A204.1 (cell line): ENCODE data around the gene UGT1A6.
A peak's percentile ranks its signal among the peaks of the same experiment; 100 is the strongest.
"Not testable (repeated sequence)": the region's sequence is repeated elsewhere in the genome, so short reads cannot be mapped to it uniquely, and the experiment has no call there.

Experiments used
- FAIRE-seq: peaks from 2 replicates; lab custom pipeline; 2012; peaks lifted over from hg19 to GRCh38; lab: Jason Lieb, UNC

Gene UGT1A6

GRCh38 chr2:233692648-233693047, at the start of gene UGT1A6:
Gene UGT1A6, plus strand, starts transcription at chr2:233692890. Its CDS starts 115 bp downstream, at chr2:233693005.
- no peak for FAIRE-seq

- no peak for FAIRE-seq
Measured at GRCh38 chr2:233643128-233643527, 49.6 kb upstream of the UGT1A6 start.

- not testable (repeated sequence) for FAIRE-seq
Measured at GRCh38 chr2:233646033-233646432, 46.7 kb upstream of the UGT1A6 start.

- no peak for FAIRE-seq
Measured at GRCh38 chr2:233650981-233651380, 41.7 kb upstream of the UGT1A6 start.

GRCh38 chr2:233651430-233651829, 41.3 kb upstream of the UGT1A6 start:
- no peak for FAIRE-seq

- no peak for FAIRE-seq
Measured at GRCh38 chr2:233654501-233654900, 38.2 kb upstream of the UGT1A6 start.

- no peak for FAIRE-seq
Measured at GRCh38 chr2:233655043-233655442, 37.6 kb upstream of the UGT1A6 start.

- not testable (repeated sequence) for FAIRE-seq
Measured at GRCh38 chr2:233655943-233656342, 36.7 kb upstream of the UGT1A6 start.

GRCh38 chr2:233656443-233656842, 36.2 kb upstream of the UGT1A6 start:
- no peak for FAIRE-seq

GRCh38 chr2:233658610-233659009, 34.1 kb upstream of the UGT1A6 start:
- FAIRE-seq, result no peak

- FAIRE-seq, result no peak
Measured at GRCh38 chr2:233663911-233664310, 28.8 kb upstream of the UGT1A6 start.

GRCh38 chr2:233668605-233669260, 24.0 kb upstream of the UGT1A6 start:
- FAIRE-seq, result no peak

- no peak for FAIRE-seq
Measured at GRCh38 chr2:233671290-233672161, 21.2 kb upstream of the UGT1A6 start, which contains the start of gene UGT1A9. Gene UGT1A9, plus strand, starts transcription at chr2:233671898. Its CDS starts 37 bp downstream, at chr2:233671935.

- FAIRE-seq, result no peak
Measured at GRCh38 chr2:233672886-233673285, 19.8 kb upstream of the UGT1A6 start.

GRCh38 chr2:233673896-233674295, 18.8 kb upstream of the UGT1A6 start:
- no peak for FAIRE-seq

GRCh38 chr2:233674314-233674713, 18.4 kb upstream of the UGT1A6 start:
- peak; percentile 55 for FAIRE-seq

- FAIRE-seq, result no peak
Measured at GRCh38 chr2:233674995-233675394, 17.7 kb upstream of the UGT1A6 start.

- FAIRE-seq, result no peak
Measured at GRCh38 chr2:233676046-233676445, 16.6 kb upstream of the UGT1A6 start.

- FAIRE-seq, result no peak
Measured at GRCh38 chr2:233679196-233679595, 13.5 kb upstream of the UGT1A6 start.

- no peak for FAIRE-seq
Measured at GRCh38 chr2:233680361-233681045, 12.2 kb upstream of the UGT1A6 start.

- FAIRE-seq, result no peak
Measured at GRCh38 chr2:233681521-233682099, 11.1 kb upstream of the UGT1A6 start, which contains the start of gene UGT1A7. Gene UGT1A7, plus strand, starts transcription at chr2:233681901. Its CDS starts 37 bp downstream, at chr2:233681938.

GRCh38 chr2:233684640-233685039, 8.1 kb upstream of the UGT1A6 start:
- FAIRE-seq, result no peak
